Hepatocyte (in vitro differentiated cells): ENCODE measurements around the gene MEA1.

Source experiments
- CTCF ChIP-seq: fragments of 200-600 bp; sonication (generic); IDR thresholded peaks from 2 replicates; pipeline ENCODE4 v1.5.1; 2016; ENCODE audit warnings: antibody characterized with exemption, mild to moderate bottlenecking; ENCODE audit not compliant: poor library complexity
- EZH2 ChIP-seq: fragments of 200-600 bp; sonication (generic); IDR thresholded peaks from 2 replicates; pipeline ENCODE4 v1.6.1; 2016; ENCODE audit warnings: antibody characterized with exemption, mild to moderate bottlenecking, borderline replicate concordance

- TF ChIP-seq EZH2: no peak
- no peak for TF ChIP-seq CTCF
Measured at GRCh38 chr6:43020847-43021246, 7.1 kb upstream of the MEA1 start.
